OCI-LY3 (cell line): ENCODE data around the gene SAMD10.
A peak's percentile ranks its signal among the peaks of the same experiment; 100 is the strongest.

Source experiments
- H2AFZ ChIP-seq: fragments of 200-600, 300-600 bp; shearing (Covaris generic); 2 replicates; pipeline ENCODE4 v1.6.0; 2014; ENCODE audit warnings: antibody characterized with exemption, low read depth, low read length
- H3K27ac ChIP-seq: fragments of 200-600, 300-600 bp; sonication (generic); 2 replicates; pipeline ENCODE4 v1.5.1; 2014; ENCODE audit warnings: mild to moderate bottlenecking, low read length, moderate library complexity, mixed read lengths
- H3K27me3 ChIP-seq: fragments of 200-600, 300-600 bp; sonication (generic); 2 replicates; pipeline ENCODE4 v1.6.1; 2014; ENCODE audit warnings: low read depth, low read length, mixed read lengths
- H3K36me3 ChIP-seq: fragments of 200-600, 300-600 bp; sonication (generic); replicated peaks from 2 replicates; pipeline ENCODE3; 2014; ENCODE audit warnings: low read depth, low read length, mixed read lengths
- H3K4me1 ChIP-seq: fragments of 300-600, 200-600 bp; sonication (generic); 2 replicates; pipeline ENCODE4 v1.6.1; 2014; ENCODE audit warnings: low read length, mixed read lengths
- H3K4me2 ChIP-seq: fragments of 200-600, 300-600 bp; sonication (generic); 2 replicates; pipeline ENCODE4 v1.6.1; 2014; ENCODE audit warnings: low read length, mixed read lengths
- H3K4me3 ChIP-seq: fragments of 300-600, 200-600 bp; sonication (generic); 2 replicates; pipeline ENCODE4 v1.5.1; 2014; ENCODE audit warnings: antibody characterized with exemption, mild to moderate bottlenecking, low read length, moderate library complexity
- H3K79me2 ChIP-seq: fragments of 300-600, 200-600 bp; shearing (Covaris generic); 2 replicates; pipeline ENCODE4 v1.6.1; 2014; ENCODE audit warnings: mild to moderate bottlenecking, low read length, mixed read lengths
- H3K9ac ChIP-seq: fragments of 300-600, 200-600 bp; shearing (Covaris generic); 2 replicates; pipeline ENCODE4 v1.6.0; 2014; ENCODE audit warnings: mild to moderate bottlenecking, low read length, moderate library complexity
- H3K9me3 ChIP-seq: fragments of 200-600, 300-600 bp; shearing (Covaris generic); 2 replicates; pipeline ENCODE4 v1.6.1; 2014; ENCODE audit warnings: low read length, mixed read lengths; ENCODE audit not compliant: insufficient read depth
- H4K20me1 ChIP-seq: fragments of 200-600, 300-600 bp; sonication (generic); 2 replicates; pipeline ENCODE4 v1.6.1; 2016; ENCODE audit warnings: low read length, mixed read lengths; ENCODE audit not compliant: insufficient read depth
- EZH2phosphoT487 ChIP-seq: fragments of 200-600 bp; shearing (Covaris generic); IDR thresholded peaks from 2 replicates; pipeline ENCODE4 v1.6.1; 2018; ENCODE audit warnings: antibody characterized with exemption, mixed run types, low read depth
- TF ChIP-seq, protein P1 (sequence below): fragments of 200-600, 300-600 bp; sonication (generic); IDR thresholded peaks from 2 replicates; pipeline ENCODE4 v1.5.1; 2014; ENCODE audit warnings: antibody characterized with exemption, low read length, low read depth

Gene SAMD10

GRCh38 chr20:63974402-63975200 lies 4.8 kb downstream of the SAMD10 start:
- Histone ChIP-seq H3K36me3 (peaks cover 16% of the 10 kb centered on the region), H3K4me3 (no peak overlapping the region), H4K20me1 (peaks cover 7% of the 10 kb centered on the region; the same call in 1 of the 2 replicates), H2AFZ (no peak overlapping the region), H3K79me2 (peaks cover 21% of the 10 kb centered on the region), H3K4me1 (peaks cover 22% of the 10 kb centered on the region), H3K9me3 (no peaks in the 10 kb centered on the region), H3K27me3 (0 out of 2 replicates have a peak, but pooled peaks cover 4% of the 10 kb centered on the region), H3K9ac (no peak overlapping the region), H3K4me2 (no peak overlapping the region), H3K27ac (no peak overlapping the region)
- TF ChIP-seq, protein P1, sequence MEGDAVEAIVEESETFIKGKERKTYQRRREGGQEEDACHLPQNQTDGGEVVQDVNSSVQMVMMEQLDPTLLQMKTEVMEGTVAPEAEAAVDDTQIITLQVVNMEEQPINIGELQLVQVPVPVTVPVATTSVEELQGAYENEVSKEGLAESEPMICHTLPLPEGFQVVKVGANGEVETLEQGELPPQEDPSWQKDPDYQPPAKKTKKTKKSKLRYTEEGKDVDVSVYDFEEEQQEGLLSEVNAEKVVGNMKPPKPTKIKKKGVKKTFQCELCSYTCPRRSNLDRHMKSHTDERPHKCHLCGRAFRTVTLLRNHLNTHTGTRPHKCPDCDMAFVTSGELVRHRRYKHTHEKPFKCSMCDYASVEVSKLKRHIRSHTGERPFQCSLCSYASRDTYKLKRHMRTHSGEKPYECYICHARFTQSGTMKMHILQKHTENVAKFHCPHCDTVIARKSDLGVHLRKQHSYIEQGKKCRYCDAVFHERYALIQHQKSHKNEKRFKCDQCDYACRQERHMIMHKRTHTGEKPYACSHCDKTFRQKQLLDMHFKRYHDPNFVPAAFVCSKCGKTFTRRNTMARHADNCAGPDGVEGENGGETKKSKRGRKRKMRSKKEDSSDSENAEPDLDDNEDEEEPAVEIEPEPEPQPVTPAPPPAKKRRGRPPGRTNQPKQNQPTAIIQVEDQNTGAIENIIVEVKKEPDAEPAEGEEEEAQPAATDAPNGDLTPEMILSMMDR: no peak
- TF ChIP-seq EZH2phosphoT487: no peak

DNA sequence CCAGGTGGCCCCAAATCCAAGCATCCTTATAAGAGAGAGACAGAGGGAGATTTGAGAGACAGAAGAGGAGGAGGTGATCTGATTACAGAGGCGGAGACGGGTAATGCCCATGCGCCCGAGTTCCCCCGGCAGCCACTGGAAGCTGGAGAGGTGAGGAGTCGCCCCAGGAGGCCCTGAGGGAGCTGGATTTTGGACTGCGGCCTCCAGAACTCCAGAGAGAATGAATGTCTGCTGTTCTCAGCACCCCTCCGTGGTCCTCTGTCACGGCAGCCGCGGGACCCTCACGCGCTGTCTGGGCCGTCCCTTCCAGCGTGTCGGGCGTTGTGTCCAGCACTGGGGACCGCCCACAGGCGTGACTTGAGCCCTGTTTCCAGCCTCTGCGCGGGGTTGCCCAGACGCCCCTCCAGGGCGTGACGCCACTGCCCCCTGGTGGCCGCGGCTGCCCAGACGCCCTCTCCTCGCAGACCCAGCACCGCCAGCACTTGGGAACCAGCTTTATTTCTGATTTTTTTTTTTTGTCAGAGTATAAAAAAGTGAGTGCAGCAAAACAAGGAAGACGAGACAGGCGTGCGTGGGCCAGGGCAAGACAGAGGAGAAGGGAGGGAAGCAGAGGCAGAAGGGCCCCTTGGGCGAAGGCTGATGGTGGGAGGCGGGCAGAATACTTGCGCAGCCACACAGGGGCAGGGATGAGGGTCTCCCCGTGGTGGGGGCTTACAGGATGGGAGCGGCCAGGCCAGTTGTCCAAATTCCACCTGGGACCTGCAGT lies 5.6 kb downstream of the SAMD10 start:
- no peak overlapping the region for H3K9ac ChIP-seq
- H3K4me1 ChIP-seq: peaks cover 23% of the 10 kb centered on the region
- no peak overlapping the region for H2AFZ ChIP-seq
- H3K36me3 ChIP-seq: peaks cover 16% of the 10 kb centered on the region
- TF ChIP-seq, protein P1: peak; percentile 86
- no peak for TF ChIP-seq EZH2phosphoT487
- H3K27me3 ChIP-seq: 0 out of 2 replicates have a peak, but pooled peaks cover 4% of the 10 kb centered on the region
- peaks cover 7% of the 10 kb centered on the region; the same call in 1 of the 2 replicates for H4K20me1 ChIP-seq
- H3K79me2 ChIP-seq: peaks cover 19% of the 10 kb centered on the region
- no peak overlapping the region for H3K4me3 ChIP-seq
- no peak overlapping the region for H3K27ac ChIP-seq
- 0 out of 2 replicates have a peak overlapping the region, but pooled peaks have one; percentile 11 for H3K4me2 ChIP-seq
- H3K9me3 ChIP-seq: no peaks in the 10 kb centered on the region

GRCh38 chr20:63973160-63973479 lies 6.3 kb downstream of the SAMD10 start:
- peaks cover 24% of the 10 kb centered on the region for H3K4me1 ChIP-seq
- H3K9me3 ChIP-seq: no peaks in the 10 kb centered on the region
- 0 out of 2 replicates have a peak, but pooled peaks cover 4% of the 10 kb centered on the region for H3K27me3 ChIP-seq
- peaks cover 16% of the 10 kb centered on the region for H3K36me3 ChIP-seq
- H3K4me3 ChIP-seq: no peak overlapping the region
- no peak overlapping the region for H2AFZ ChIP-seq
- H3K79me2 ChIP-seq: peaks cover 20% of the 10 kb centered on the region
- no peak overlapping the region for H3K9ac ChIP-seq
- no peak overlapping the region for H3K27ac ChIP-seq
- no peak for TF ChIP-seq EZH2phosphoT487
- TF ChIP-seq, protein P1: no peak
- H3K4me2 ChIP-seq: no peak overlapping the region
- peaks cover 4% of the 10 kb centered on the region; the same call in 1 of the 2 replicates for H4K20me1 ChIP-seq
